ENCODE results near the gene GOT2.

GOT2 gene

DNA sequence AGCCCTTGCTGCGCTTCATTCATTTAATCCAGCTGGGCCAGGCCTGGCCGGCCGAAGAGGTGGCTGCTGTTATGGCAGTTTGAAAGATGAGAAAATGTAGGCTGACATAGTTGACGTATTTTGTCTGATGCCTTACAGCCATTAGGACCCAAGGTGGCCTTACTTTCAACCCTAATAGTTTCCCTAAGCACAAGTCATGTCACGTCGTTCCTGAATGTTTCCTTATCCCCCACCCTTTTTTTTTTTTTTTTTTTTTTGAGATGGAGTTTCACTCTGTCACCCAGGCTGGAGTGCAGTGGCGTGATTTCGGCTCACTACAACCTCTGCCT lies 307 bp upstream of the GOT2 start:
- H2AFZ ChIP-seq (ENCODE audit: low read depth, low read length): peak overlapping the region; percentile 52
- no peaks in the 10 kb centered on the region for H3K27me3 ChIP-seq (ENCODE audit: insufficient read depth, low read length)
- H3K9me3 ChIP-seq (ENCODE audit: low read length): no peaks in the 10 kb centered on the region
- H3K36me3 ChIP-seq (ENCODE audit: insufficient read depth, low read length): peaks cover 4% of the 10 kb centered on the region
- H3K4me3 ChIP-seq (ENCODE audit: low read length): peak overlapping the region; percentile 68
- H3K4me1 ChIP-seq (ENCODE audit: insufficient read depth, low read length): peaks cover 12% of the 10 kb centered on the region

DNA sequence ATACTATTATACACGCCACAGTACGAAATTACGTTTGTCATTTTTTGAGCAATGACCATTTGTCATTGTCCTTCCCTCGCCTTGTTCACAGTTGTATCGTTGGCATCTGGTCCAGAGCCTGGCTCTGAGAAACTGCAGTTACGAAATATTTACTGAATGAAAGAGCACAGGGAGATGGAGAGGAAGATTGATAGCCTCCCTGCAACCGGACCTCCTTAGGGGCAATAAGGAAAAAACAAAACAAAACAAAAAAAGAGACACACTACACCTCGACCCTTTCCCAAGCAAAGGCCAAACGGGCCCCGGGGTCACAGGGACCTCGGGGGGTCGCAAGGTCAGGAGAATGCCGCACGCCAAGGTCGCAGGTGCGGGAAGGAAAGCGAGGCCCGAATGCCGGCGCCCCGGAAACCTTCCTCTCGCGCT lies 857 bp downstream of the GOT2 start:
- H3K36me3 ChIP-seq (ENCODE audit: insufficient read depth, low read length): peaks cover 4% of the 10 kb centered on the region
- H3K4me3 ChIP-seq (ENCODE audit: low read length): peak overlapping the region; percentile 68
- H3K4me1 ChIP-seq (ENCODE audit: insufficient read depth, low read length): peaks cover 12% of the 10 kb centered on the region
- H3K27me3 ChIP-seq (ENCODE audit: insufficient read depth, low read length): no peaks in the 10 kb centered on the region
- H2AFZ ChIP-seq (ENCODE audit: low read depth, low read length): peak overlapping the region; percentile 52
- H3K9me3 ChIP-seq (ENCODE audit: low read length): no peaks in the 10 kb centered on the region

GRCh38 chr16:58732545-58733247 lies 1.4 kb downstream of the GOT2 start:
- no peaks in the 10 kb centered on the region for H3K9me3 ChIP-seq (ENCODE audit: low read length)
- peak overlapping the region; percentile 52 for H2AFZ ChIP-seq (ENCODE audit: low read depth, low read length)
- H3K27me3 ChIP-seq (ENCODE audit: insufficient read depth, low read length): no peaks in the 10 kb centered on the region
- peaks cover 4% of the 10 kb centered on the region for H3K36me3 ChIP-seq (ENCODE audit: insufficient read depth, low read length)
- H3K4me3 ChIP-seq (ENCODE audit: low read length): peak overlapping the region; percentile 68
- peaks cover 12% of the 10 kb centered on the region for H3K4me1 ChIP-seq (ENCODE audit: insufficient read depth, low read length)

DNA sequence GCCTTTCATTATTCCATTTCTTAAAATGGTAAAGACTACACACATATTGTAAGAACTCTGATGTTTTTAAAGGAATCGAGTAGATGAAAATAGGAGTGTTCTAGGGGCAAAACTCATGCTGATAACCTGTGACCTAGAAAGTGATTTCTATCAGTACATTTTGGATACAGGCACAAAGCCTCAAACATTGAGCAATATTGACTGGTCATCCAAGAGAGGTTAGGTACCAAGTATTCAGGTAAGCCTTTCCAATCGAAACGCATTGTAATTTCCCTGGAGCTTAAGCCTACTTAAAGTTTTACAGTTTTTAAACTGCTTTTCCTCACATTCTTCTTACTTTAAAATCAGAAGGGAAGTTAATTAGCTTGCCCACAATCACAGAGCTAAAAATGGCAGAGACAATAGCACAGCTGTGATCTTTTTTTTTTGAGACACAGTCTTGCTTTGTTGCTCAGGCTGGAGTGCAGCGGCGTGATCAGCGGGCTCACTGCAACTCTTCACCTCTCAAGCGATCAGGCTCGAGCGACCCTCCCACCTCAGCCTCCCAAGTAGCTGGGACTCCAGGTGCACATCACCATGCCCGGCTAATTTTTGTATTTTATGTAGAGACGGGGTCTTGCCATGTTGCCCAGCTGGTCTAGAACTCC lies 3.3 kb downstream of the GOT2 start:
- H3K4me3 ChIP-seq (ENCODE audit: low read length): no peak overlapping the region
- peaks cover 4% of the 10 kb centered on the region for H3K36me3 ChIP-seq (ENCODE audit: insufficient read depth, low read length)
- no peak overlapping the region for H2AFZ ChIP-seq (ENCODE audit: low read depth, low read length)
- H3K4me1 ChIP-seq (ENCODE audit: insufficient read depth, low read length): peaks cover 12% of the 10 kb centered on the region
- no peaks in the 10 kb centered on the region for H3K27me3 ChIP-seq (ENCODE audit: insufficient read depth, low read length)
- no peaks in the 10 kb centered on the region for H3K9me3 ChIP-seq (ENCODE audit: low read length)

GRCh38 chr16:58727796-58728568 lies 6.1 kb downstream of the GOT2 start:
- H3K4me1 ChIP-seq (ENCODE audit: insufficient read depth, low read length): peaks cover 6% of the 10 kb centered on the region
- no peaks in the 10 kb centered on the region for H3K9me3 ChIP-seq (ENCODE audit: low read length)
- no peaks in the 10 kb centered on the region for H3K27me3 ChIP-seq (ENCODE audit: insufficient read depth, low read length)
- no peak overlapping the region for H3K4me3 ChIP-seq (ENCODE audit: low read length)
- peaks cover 11% of the 10 kb centered on the region for H3K36me3 ChIP-seq (ENCODE audit: insufficient read depth, low read length)
- no peak overlapping the region for H2AFZ ChIP-seq (ENCODE audit: low read depth, low read length)

DNA sequence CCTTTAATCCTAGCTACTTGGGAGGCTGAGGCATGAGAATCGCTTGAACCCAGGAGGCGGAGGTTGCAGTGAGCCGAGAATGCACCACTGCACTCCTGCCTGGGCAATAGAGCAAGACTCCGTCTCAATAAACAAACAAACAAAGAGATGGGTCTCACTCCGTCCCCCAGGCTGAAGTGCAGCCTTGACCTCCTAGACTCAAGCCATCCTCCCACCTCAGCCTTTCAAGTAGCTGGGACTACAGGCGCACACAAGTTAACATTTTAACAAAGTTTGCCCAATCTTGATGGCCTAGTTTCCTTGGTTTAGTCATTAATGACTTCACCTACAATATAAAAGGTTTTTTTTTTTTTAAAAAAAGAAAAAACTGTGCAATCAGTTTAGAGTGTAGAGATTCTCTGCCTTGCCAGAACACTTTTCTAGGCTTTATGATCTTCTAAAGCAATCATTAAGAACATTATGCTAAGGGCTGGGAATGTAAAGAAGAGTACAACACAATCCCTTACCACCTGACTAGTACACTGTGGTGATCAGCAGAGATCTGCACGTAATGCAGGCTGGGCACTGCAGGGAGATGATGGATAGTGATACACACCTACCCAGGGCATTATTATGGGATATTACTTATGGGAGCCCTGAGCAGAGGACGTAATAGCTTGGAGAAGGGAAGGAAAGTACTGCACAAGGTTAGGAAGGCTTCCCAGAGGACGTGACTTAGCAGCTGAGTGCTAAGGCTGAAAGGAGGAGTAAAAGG lies 6.9 kb downstream of the GOT2 start:
- peaks cover 17% of the 10 kb centered on the region for H3K36me3 ChIP-seq (ENCODE audit: insufficient read depth, low read length)
- H2AFZ ChIP-seq (ENCODE audit: low read depth, low read length): no peak overlapping the region
- H3K27me3 ChIP-seq (ENCODE audit: insufficient read depth, low read length): no peaks in the 10 kb centered on the region
- H3K4me3 ChIP-seq (ENCODE audit: low read length): no peak overlapping the region
- H3K4me1 ChIP-seq (ENCODE audit: insufficient read depth, low read length): no peaks in the 10 kb centered on the region
- H3K9me3 ChIP-seq (ENCODE audit: low read length): no peaks in the 10 kb centered on the region

GRCh38 chr16:58723109-58723508 lies 11.0 kb downstream of the GOT2 start:
- Histone ChIP-seq H3K9me3 (ENCODE audit: low read length) (no peaks in the 10 kb centered on the region), H3K4me1 (ENCODE audit: insufficient read depth, low read length) (no peaks in the 10 kb centered on the region), H3K36me3 (ENCODE audit: insufficient read depth, low read length) (peaks cover 50% of the 10 kb centered on the region), H3K27me3 (ENCODE audit: insufficient read depth, low read length) (no peaks in the 10 kb centered on the region), H2AFZ (ENCODE audit: low read depth, low read length) (no peak overlapping the region), H3K4me3 (ENCODE audit: low read length) (no peak overlapping the region)

DNA sequence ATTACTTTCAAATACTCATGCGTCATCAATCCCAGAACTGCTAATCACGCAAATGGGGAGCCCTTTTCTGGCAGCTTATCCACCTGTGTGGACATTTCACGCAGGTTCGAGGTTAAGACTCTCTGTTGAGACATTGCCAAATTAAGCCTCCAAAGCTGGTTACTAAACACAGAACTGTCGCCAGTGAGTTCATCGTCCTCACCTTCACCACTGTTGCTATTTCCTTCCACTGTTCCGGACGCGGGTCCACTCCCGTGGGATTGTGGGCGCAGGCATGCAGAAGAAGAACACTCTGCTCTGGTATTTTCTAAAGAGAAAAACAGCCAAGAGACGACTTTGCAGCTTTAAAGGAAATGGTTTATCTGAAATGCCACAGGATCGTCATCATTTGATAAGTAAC lies 16.1 kb downstream of the GOT2 start:
- Histone ChIP-seq H3K27me3 (ENCODE audit: insufficient read depth, low read length) (no peaks in the 10 kb centered on the region), H3K4me1 (ENCODE audit: insufficient read depth, low read length) (no peaks in the 10 kb centered on the region), H3K4me3 (ENCODE audit: low read length) (no peak overlapping the region), H3K36me3 (ENCODE audit: insufficient read depth, low read length) (peaks cover 82% of the 10 kb centered on the region), H2AFZ (ENCODE audit: low read depth, low read length) (no peak overlapping the region), H3K9me3 (ENCODE audit: low read length) (no peaks in the 10 kb centered on the region)

DNA sequence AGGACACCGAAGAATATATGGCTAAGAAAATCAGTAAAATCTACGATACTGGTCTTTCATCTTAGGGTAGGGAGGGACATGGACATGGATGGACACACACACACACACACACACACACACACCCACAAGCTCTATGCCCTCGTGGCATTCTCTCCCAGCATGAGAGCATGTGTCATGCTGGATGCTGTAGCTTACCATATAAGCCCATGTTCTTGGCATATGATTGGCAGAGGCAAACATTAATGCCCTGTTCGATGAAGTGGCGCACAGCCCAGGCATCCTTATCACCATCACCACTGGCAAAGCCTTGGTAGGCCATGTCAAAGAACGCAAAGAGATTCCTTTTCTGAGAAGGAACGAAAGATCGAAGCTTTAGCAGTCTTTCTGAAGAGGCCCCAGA lies 17.6 kb downstream of the GOT2 start:
- H3K4me3 ChIP-seq (ENCODE audit: low read length): no peak overlapping the region
- H3K27me3 ChIP-seq (ENCODE audit: insufficient read depth, low read length): no peaks in the 10 kb centered on the region
- no peak overlapping the region for H2AFZ ChIP-seq (ENCODE audit: low read depth, low read length)
- peaks cover 83% of the 10 kb centered on the region for H3K36me3 ChIP-seq (ENCODE audit: insufficient read depth, low read length)
- H3K9me3 ChIP-seq (ENCODE audit: low read length): no peaks in the 10 kb centered on the region
- no peaks in the 10 kb centered on the region for H3K4me1 ChIP-seq (ENCODE audit: insufficient read depth, low read length)

DNA sequence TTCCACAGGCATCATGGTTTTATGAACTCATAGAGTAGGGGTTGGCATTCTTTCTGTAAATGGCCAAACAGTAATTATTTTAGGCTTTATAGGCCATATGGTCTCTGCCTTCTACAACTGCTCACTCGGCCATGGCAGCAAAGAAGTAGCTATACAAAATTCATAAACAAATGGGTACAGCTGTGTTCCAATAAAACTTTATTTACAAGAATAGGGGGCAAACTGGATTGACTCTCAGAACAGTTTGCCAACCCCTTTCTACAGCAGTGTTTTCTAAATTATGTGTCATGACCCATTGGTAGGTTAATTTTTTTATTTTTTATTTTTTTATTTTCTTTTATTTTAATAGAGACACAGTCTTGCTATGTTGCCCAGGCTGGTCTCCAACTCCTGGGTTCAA lies 20.4 kb downstream of the GOT2 start:
- Histone ChIP-seq H3K4me1 (ENCODE audit: insufficient read depth, low read length) (no peaks in the 10 kb centered on the region), H3K4me3 (ENCODE audit: low read length) (no peak overlapping the region), H3K27me3 (ENCODE audit: insufficient read depth, low read length) (no peaks in the 10 kb centered on the region), H3K9me3 (ENCODE audit: low read length) (no peaks in the 10 kb centered on the region), H2AFZ (ENCODE audit: low read depth, low read length) (no peak overlapping the region), H3K36me3 (ENCODE audit: insufficient read depth, low read length) (peaks cover 72% of the 10 kb centered on the region)

DNA sequence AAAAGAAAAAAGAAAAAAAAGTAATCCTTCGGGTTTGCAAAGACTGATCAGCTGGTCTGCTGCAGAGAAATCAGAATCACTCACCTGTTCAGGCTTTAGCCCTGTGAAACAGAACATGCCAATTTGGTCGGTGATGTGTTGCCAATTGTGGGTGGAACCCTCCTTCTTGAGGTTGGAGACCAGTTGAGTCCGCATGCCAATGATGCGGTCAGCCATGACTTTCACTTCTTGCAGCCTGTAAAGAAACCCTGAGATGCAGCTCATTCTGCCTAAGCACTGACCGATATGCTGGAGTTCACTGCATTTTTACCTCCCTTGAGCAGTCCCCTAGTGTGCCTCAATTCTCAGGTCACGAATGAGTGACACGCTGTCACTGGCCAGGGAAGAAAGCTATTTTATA lies 24.8 kb downstream of the GOT2 start:
- Histone ChIP-seq H3K4me1 (ENCODE audit: insufficient read depth, low read length) (no peaks in the 10 kb centered on the region), H3K9me3 (ENCODE audit: low read length) (peaks cover 2% of the 10 kb centered on the region), H2AFZ (ENCODE audit: low read depth, low read length) (no peak overlapping the region), H3K4me3 (ENCODE audit: low read length) (no peak overlapping the region), H3K27me3 (ENCODE audit: insufficient read depth, low read length) (no peaks in the 10 kb centered on the region), H3K36me3 (ENCODE audit: insufficient read depth, low read length) (peaks cover 65% of the 10 kb centered on the region)

GRCh38 chr16:58699151-58699550 lies 35.0 kb downstream of the GOT2 start:
- Histone ChIP-seq H3K36me3 (ENCODE audit: insufficient read depth, low read length) (no peaks in the 10 kb centered on the region), H3K4me1 (ENCODE audit: insufficient read depth, low read length) (no peaks in the 10 kb centered on the region), H2AFZ (ENCODE audit: low read depth, low read length) (no peak overlapping the region), H3K9me3 (ENCODE audit: low read length) (no peaks in the 10 kb centered on the region), H3K27me3 (ENCODE audit: insufficient read depth, low read length) (no peaks in the 10 kb centered on the region), H3K4me3 (ENCODE audit: low read length) (no peak overlapping the region)

DNA sequence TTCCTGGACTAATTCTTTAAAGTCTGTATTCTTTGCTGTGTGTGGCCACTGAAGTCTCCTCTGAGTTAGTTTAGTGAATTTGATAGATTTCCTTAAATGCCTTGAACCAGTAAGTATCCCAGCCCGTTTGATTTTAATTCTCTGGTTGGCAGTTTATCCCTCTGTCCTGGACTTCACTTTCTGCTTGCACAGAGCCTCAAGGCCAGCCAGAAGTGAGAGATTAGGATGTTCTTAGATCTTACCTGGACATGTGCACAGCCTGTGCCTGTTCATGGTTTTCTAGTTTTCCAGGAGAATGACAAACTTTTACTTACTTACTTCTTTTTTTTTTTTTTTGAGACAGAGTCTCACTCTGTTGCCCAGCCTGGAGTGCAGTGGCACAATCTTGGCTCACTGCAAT lies 38.7 kb downstream of the GOT2 start:
- H3K4me3 ChIP-seq (ENCODE audit: low read length): no peak overlapping the region
- H3K36me3 ChIP-seq (ENCODE audit: insufficient read depth, low read length): no peaks in the 10 kb centered on the region
- no peaks in the 10 kb centered on the region for H3K27me3 ChIP-seq (ENCODE audit: insufficient read depth, low read length)
- no peaks in the 10 kb centered on the region for H3K4me1 ChIP-seq (ENCODE audit: insufficient read depth, low read length)
- no peaks in the 10 kb centered on the region for H3K9me3 ChIP-seq (ENCODE audit: low read length)
- H2AFZ ChIP-seq (ENCODE audit: low read depth, low read length): no peak overlapping the region

All from neuron (in vitro differentiated cells).